LNCaP clone FGC (cell line): ENCODE measurements around the gene HES4.
"Not testable (repeated sequence)": the region's sequence is repeated elsewhere in the genome, so short reads cannot be mapped to it uniquely, and the experiment has no call there.

Experiments
- DNase-seq: peaks from one replicate; pipeline ENCODE4 v3.0.0-alpha.2; 2011; ENCODE audit warnings: low read depth
- H3K4me3 ChIP-seq: 2 replicates; pipeline ENCODE4 v1.5.1; 2011; ENCODE audit warnings: mild to moderate bottlenecking, low read depth, low read length, control low read depth
- TF ChIP-seq, protein P1 (sequence below): IDR thresholded peaks from 2 replicates; pipeline ENCODE4 v1.5.1; 2012; ENCODE audit warnings: mild to moderate bottlenecking; ENCODE audit not compliant: control insufficient read depth, insufficient read depth; ENCODE audit errors: extremely low read depth

HES4 gene

DNA sequence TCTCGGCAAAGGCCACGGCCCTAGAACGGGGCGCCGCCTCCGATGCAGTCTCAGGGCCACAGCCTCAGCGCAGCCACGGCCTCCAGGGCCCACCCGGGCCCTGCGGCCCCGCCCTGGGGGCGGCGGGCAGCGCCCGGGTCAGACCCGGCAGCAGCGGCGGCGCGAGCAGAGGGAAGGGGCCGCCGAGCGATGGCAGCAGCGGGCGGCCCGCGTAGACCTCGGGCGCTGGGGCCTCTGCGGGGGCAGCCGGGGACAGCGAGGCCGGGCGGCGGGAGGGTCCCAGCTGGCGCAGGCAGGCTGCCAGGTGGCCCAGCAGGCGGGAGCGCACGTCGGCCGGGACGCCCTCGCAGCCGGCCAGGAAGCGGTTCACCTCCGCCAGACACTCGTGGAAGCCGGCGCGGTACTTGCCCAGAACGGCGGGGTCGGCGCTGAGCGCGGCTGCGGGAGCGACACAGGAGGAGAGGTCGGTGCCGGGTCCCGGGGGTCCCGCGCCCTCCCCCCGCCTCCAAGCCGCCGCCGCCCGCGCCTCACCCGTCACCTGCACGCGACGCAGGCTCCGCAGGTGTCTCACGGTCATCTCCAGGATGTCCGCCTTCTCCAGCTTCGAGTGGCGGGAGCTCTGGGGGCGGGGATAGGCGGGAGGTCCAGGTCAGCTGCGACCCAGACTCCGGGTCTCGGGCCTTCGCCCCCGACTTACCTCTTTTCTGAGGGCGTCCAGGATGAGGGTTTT lies 737 bp downstream of the HES4 start:
- TF ChIP-seq, protein P1, sequence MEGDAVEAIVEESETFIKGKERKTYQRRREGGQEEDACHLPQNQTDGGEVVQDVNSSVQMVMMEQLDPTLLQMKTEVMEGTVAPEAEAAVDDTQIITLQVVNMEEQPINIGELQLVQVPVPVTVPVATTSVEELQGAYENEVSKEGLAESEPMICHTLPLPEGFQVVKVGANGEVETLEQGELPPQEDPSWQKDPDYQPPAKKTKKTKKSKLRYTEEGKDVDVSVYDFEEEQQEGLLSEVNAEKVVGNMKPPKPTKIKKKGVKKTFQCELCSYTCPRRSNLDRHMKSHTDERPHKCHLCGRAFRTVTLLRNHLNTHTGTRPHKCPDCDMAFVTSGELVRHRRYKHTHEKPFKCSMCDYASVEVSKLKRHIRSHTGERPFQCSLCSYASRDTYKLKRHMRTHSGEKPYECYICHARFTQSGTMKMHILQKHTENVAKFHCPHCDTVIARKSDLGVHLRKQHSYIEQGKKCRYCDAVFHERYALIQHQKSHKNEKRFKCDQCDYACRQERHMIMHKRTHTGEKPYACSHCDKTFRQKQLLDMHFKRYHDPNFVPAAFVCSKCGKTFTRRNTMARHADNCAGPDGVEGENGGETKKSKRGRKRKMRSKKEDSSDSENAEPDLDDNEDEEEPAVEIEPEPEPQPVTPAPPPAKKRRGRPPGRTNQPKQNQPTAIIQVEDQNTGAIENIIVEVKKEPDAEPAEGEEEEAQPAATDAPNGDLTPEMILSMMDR, result peak; percentile 26
- peak overlapping the region; percentile 78 for H3K4me3 ChIP-seq
- no peak for DNase-seq

DNA sequence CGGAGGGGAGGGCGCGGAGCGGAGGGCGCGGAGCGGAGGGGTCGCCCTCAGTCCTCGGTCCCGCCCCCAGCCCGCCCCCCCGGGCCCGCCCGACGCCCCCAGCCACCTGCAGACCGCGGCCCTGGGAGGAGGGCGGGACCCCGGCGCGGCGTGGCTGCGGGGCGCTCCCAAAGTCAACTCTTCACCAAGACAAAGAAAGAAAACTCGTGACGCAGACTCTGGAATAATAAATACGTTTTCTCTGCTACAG lies 1.2 kb downstream of the HES4 start:
- TF ChIP-seq, protein P1, result no peak
- H3K4me3 ChIP-seq, result peak overlapping the region; percentile 78
- no peak for DNase-seq

DNA sequence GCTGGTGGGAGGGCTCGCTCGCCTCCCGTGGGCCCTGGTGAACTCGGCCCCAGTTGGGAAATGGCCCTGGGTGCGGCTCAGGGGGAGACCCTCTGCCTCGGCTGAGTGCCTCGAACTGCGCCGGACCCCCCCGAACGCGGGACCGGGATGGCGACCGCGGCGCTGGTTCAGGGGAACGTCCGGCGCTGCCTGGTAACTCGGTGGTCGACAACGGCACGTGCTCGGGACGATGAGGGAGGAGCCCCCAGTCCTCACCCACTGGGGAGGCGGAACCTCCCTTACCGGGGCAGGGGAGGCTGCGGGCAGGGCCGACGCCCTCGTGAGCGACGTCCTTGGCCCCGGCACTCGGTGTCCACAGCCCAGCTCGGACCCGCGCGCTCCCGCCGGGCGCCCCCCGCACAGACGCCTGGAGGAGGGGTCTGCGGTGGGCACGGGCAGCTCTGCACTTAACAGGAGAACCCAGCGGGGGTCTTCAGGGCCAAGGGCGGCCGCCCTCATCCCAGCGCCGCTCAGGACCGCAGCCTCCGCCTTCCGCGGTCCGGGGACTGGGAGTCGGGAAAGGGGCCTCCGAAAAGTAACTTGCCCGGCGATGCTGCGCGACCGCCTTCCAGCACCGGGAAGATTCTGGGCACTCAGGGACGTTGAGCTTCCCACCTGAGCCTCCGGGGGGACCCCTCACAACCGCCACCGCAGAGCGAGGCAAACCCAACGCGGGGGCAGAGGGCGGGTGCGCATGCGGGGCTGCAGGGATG lies 1.7 kb downstream of the HES4 start:
- DNase-seq, result no peak
- H3K4me3 ChIP-seq, result peak overlapping the region; percentile 78
- TF ChIP-seq, protein P1, result no peak

DNA sequence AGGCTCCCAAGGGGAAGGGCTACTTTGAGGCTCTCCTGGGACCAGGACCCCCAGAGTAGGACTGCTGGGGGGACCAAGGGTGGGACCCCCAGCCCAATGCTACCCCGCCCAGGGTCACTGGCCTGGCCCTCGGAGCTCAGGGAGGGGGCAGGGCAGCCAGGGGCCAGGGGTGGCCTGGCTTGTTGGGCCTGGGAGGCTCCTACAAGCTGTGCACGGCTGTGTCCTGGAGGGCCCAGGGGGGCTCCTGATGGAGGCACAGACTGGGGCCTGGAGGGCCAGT lies 2.2 kb downstream of the HES4 start:
- H3K4me3 ChIP-seq, result no peak overlapping the region
- TF ChIP-seq, protein P1, result no peak
- DNase-seq, result no peak

DNA sequence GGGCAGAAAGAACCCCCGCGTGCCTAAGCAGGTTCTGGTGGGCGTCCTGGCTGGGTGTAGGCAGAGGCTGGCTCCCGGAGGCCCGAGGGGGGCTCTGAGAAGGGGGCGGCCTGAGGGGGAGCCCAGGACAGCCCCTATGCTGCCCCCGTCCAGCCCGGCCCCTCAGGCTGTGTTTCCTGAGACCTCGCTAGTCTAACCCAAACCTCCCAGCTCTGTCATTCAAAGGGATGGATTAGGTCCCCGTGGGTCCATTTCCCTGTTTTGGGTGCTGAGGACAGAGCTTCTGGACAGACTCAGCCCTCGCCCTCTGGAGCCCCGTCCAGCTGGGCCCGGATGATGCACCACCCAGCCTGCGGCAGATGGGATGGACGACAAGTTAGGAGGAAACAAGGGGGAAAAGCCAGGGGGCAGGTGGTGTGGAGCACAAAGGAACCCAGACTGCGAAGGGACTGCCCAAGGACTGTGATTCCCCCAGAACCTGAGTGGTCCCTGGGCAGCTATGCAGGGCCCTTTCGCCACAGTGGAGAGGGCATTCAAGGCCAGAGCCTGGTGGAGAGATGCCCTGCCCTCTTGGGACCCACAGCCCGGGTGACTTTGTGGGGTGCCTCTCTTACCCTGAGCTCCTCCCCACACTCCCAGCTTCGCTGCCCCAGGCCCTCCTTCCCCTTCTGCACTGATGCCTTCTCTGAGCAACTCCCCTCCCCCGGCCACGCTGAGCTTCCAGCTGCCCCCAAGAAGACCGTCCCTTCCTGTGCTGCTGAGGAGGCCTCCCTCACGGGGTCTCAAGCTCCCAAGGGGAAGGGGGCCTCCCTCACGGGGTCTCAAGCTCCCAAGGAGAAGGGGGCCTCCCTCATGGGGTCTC lies 2.8 kb downstream of the HES4 start:
- TF ChIP-seq, protein P1, result no peak
- H3K4me3 ChIP-seq, result no peak overlapping the region
- DNase-seq, result no peak

DNA sequence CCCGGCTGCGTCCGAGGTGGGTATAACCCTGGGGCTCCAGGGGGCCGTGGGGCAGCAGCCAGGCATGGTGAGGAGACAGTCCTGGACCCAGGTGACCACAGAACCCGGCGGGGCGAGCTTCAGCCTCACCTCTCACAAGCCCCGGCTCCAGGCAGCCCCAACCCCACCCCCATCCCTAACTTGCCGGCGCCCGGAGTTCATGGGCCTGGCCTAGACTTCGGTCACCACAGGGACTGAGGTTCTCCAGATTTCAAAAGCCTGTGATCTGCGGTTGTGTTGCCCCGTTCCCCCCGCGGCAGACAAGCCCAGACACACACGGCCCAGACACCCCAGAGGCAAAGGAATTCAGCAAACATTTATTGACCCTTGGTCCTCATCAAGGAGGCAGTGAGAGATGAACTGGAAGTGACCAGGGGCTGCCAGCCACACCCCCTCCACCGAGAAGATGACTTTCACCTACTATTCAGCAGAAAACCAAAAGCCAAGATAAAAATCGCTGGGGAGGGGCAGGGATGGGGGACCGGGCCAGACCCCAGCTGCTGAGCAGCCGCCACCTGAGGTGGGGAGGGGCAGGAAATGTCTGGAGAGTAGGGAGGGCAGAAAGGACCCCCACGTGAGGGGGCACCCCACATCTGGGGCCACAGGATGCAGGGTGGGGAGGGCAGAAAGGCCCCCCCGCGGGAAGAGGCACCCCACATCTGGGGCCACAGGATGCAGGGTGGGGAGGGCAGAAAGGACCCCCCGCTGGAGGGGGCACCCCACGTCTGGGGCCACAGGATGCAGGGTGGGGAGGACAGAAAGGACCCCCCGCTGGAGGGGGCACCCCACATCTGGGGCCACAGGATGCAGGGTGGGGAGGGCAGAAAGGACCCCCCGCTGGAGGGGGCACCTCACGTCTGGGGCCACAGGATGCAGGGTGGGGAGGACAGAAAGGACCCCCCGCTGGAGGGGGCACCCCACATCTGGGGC lies 3.9 kb downstream of the HES4 start:
- no peak for DNase-seq
- no peak overlapping the region for H3K4me3 ChIP-seq
- TF ChIP-seq, protein P1, result no peak

DNA sequence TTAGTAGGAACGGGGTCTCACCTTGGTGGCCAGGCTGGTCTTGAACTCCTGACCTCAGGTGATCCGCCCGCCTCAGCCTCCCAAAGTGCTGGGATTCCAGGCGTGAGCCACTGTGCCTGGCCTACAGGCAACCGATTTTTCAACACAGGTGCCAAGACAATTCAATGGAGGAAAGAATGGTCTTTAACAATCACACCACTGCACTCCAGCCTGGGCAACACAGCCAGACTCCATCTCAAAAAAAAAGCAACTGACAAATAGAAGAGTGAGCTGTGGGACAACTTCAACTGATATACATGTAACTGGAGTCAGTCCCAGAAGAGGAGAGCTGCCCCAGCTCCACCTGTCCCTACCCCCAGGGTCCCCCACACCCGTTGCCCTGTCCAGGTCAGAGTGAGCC lies 5.4 kb downstream of the HES4 start:
- not testable (repeated sequence) for H3K4me3 ChIP-seq, DNase-seq
